ENCODE results near the gene ANGEL1.

GRCh38 chr14:76776428-76777251 lies 36.0 kb downstream of the ANGEL1 start:
- no peak for TF ChIP-seq CTCF (IDR thresholded peaks at IDR 0.05; ENCODE audit: borderline replicate concordance, extremely low read depth, low read length, poor library complexity, severe bottlenecking)
- no peak for TF ChIP-seq EZH2 (IDR thresholded peaks at IDR 0.05; ENCODE audit: borderline replicate concordance, low read depth, low read length, severe bottlenecking)

All from DND-41 (cell line).